DOHH2 (cell line): ENCODE results near the gene SOX11.

Experiments used
- H3F3A ChIP-seq: fragments of 200-600 bp; sonication (generic), shearing (Covaris generic); 2 replicates; pipeline ENCODE4 v1.6.0; 2016; ENCODE audit warnings: antibody characterized with exemption, mild to moderate bottlenecking; ENCODE audit not compliant: control insufficient read depth, insufficient read depth
- H3K27ac ChIP-seq: fragments of 200-600 bp; sonication (generic); 2 replicates; pipeline ENCODE4 v1.5.1; 2014; ENCODE audit warnings: low read depth, mild to moderate bottlenecking, low read length, moderate library complexity
- H3K27me3 ChIP-seq: fragments of 200-600 bp; sonication (generic); 2 replicates; pipeline ENCODE4 v1.6.1; 2014; ENCODE audit warnings: mild to moderate bottlenecking, low read length, mixed read lengths; ENCODE audit not compliant: control insufficient read depth
- H3K36me3 ChIP-seq: fragments of 200-600 bp; sonication (generic); 2 replicates; pipeline ENCODE4 v1.6.1; 2014; ENCODE audit warnings: mild to moderate bottlenecking, low read length, moderate library complexity, mixed read lengths; ENCODE audit not compliant: control insufficient read depth
- H3K4me1 ChIP-seq: fragments of 200-600 bp; sonication (generic); 2 replicates; pipeline ENCODE4 v1.6.1; 2014; ENCODE audit warnings: mild to moderate bottlenecking, low read length, mixed read lengths; ENCODE audit not compliant: control insufficient read depth
- H3K4me2 ChIP-seq: fragments of 200-600 bp; sonication (generic); 2 replicates; pipeline ENCODE4 v1.6.0; 2014; ENCODE audit warnings: mild to moderate bottlenecking, low read length, moderate library complexity
- H3K4me3 ChIP-seq: fragments of 200-600 bp; sonication (generic); 2 replicates; pipeline ENCODE4 v1.5.1; 2014; ENCODE audit warnings: mild to moderate bottlenecking, low read length, mixed read lengths
- H3K79me2 ChIP-seq: fragments of 200-600 bp; sonication (generic); 2 replicates; pipeline ENCODE4 v1.6.1; 2014; ENCODE audit warnings: mild to moderate bottlenecking, low read length, mixed read lengths; ENCODE audit not compliant: control insufficient read depth
- H3K9me2 ChIP-seq: fragments of 200-600 bp; sonication (generic); replicated peaks from 2 replicates; pipeline ENCODE4 v1.6.1; 2014; ENCODE audit warnings: mild to moderate bottlenecking, low read length, mixed read lengths; ENCODE audit not compliant: control insufficient read depth
- H3K9me3 ChIP-seq: fragments of 200-600 bp; sonication (generic); 2 replicates; pipeline ENCODE4 v1.6.1; 2014; ENCODE audit warnings: antibody characterized with exemption, low read length, mixed read lengths; ENCODE audit not compliant: control insufficient read depth, insufficient read depth
- H4K20me1 ChIP-seq: fragments of 200-600 bp; sonication (generic); 2 replicates; pipeline ENCODE4 v1.6.0; 2014; ENCODE audit warnings: low read depth, mild to moderate bottlenecking, antibody characterized with exemption, low read length, moderate library complexity; ENCODE audit not compliant: control insufficient read depth, insufficient read depth
- EZH2phosphoT487 ChIP-seq: fragments of 200-600 bp; sonication (generic); IDR thresholded peaks from 2 replicates; pipeline ENCODE4 v1.6.1; 2017; ENCODE audit warnings: borderline replicate concordance, mild to moderate bottlenecking, antibody characterized with exemption, low read length, moderate library complexity, mixed read lengths
- TF ChIP-seq, protein P1 (sequence below): fragments of 200-600 bp; sonication (generic); IDR thresholded peaks from one replicate; pipeline ENCODE4 v1.5.1; 2014; ENCODE audit warnings: antibody characterized with exemption, mild to moderate bottlenecking, low read depth, low read length; ENCODE audit not compliant: poor library complexity, severe bottlenecking

SOX11 gene

DNA sequence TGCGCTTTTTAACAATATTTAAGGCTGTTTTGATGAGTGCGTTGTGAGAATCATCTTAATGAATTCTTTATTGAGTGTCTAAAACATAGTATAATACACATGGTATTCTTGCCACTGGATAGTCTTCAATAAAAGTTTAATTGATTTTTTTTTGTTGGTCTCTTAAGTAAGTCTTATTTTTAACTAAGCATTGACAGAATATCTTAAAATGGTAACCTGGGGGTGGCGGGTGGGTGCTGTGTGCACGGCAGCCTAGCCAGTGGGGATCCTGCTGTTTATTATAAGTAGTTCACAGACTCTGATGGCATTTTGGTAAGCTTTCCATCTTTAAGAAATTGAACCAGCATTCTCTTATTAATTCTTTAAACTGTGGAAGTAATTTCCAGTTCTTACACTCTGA lies 6.0 kb downstream of the SOX11 start:
- Histone ChIP-seq H3K27me3 (no peaks in the 10 kb centered on the region), H3F3A (no peaks in the 10 kb centered on the region), H3K79me2 (no peaks in the 10 kb centered on the region), H3K9me3 (no peaks in the 10 kb centered on the region), H4K20me1 (no peaks in the 10 kb centered on the region), H3K36me3 (no peaks in the 10 kb centered on the region), H3K27ac (no peak overlapping the region), H3K9me2 (no peaks in the 10 kb centered on the region), H3K4me3 (no peak overlapping the region), H3K4me1 (no peaks in the 10 kb centered on the region), H3K4me2 (no peak overlapping the region)
- TF ChIP-seq EZH2phosphoT487: no peak
- TF ChIP-seq, protein P1, sequence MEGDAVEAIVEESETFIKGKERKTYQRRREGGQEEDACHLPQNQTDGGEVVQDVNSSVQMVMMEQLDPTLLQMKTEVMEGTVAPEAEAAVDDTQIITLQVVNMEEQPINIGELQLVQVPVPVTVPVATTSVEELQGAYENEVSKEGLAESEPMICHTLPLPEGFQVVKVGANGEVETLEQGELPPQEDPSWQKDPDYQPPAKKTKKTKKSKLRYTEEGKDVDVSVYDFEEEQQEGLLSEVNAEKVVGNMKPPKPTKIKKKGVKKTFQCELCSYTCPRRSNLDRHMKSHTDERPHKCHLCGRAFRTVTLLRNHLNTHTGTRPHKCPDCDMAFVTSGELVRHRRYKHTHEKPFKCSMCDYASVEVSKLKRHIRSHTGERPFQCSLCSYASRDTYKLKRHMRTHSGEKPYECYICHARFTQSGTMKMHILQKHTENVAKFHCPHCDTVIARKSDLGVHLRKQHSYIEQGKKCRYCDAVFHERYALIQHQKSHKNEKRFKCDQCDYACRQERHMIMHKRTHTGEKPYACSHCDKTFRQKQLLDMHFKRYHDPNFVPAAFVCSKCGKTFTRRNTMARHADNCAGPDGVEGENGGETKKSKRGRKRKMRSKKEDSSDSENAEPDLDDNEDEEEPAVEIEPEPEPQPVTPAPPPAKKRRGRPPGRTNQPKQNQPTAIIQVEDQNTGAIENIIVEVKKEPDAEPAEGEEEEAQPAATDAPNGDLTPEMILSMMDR: no peak

DNA sequence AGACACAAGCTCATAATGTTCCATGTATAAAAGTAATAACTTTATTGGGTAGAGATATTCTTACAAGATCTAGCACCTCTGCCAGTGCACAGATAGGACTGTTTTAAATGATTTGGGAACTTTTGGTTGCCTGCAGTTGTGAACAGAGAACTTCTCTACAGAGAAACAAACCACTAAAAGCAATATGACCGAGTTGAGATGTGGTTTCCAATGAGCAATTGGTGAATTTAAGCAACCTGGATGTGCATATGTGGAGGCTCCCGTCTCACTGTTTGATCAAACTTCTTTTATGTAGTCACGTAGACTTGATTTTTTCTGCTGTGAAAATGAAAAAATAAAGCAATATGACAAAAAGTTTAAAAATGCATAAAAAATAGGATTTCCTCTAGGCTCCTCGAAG lies 7.8 kb downstream of the SOX11 start:
- no peaks in the 10 kb centered on the region for H3K36me3 ChIP-seq
- H3K9me2 ChIP-seq: no peaks in the 10 kb centered on the region
- no peaks in the 10 kb centered on the region for H3K27me3 ChIP-seq
- H3K4me3 ChIP-seq: no peak overlapping the region
- no peaks in the 10 kb centered on the region for H3K4me1 ChIP-seq
- H3K9me3 ChIP-seq: no peaks in the 10 kb centered on the region
- H4K20me1 ChIP-seq: no peaks in the 10 kb centered on the region
- H3K4me2 ChIP-seq: no peak overlapping the region
- no peaks in the 10 kb centered on the region for H3K79me2 ChIP-seq
- TF ChIP-seq, protein P1: no peak
- TF ChIP-seq EZH2phosphoT487: no peak
- no peaks in the 10 kb centered on the region for H3F3A ChIP-seq
- H3K27ac ChIP-seq: no peak overlapping the region

DNA sequence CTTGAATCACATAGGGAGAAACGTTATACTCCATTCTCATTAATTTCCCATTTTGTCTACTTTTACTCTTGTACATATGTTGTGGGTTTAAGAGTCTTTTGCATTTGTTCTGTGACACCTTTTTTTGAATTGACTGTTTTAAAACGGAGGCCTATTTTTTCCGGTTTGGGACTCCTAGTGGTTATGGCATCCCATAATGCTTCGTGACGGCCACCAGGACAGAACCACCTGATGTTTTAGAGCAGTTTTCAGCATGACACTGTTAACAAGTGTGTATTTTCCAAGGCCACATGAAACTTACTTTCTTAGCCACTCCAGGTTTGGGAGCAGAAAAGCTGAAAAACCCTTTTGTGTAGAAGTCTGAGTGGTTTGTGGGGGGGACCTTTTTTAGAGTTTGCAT lies 8.4 kb downstream of the SOX11 start:
- Histone ChIP-seq H3K36me3 (no peaks in the 10 kb centered on the region), H3K4me3 (no peak overlapping the region), H3K9me3 (no peaks in the 10 kb centered on the region), H3K79me2 (no peaks in the 10 kb centered on the region), H4K20me1 (no peaks in the 10 kb centered on the region), H3F3A (no peaks in the 10 kb centered on the region), H3K9me2 (no peaks in the 10 kb centered on the region), H3K27ac (no peak overlapping the region), H3K27me3 (no peaks in the 10 kb centered on the region), H3K4me1 (no peaks in the 10 kb centered on the region), H3K4me2 (no peak overlapping the region)
- TF ChIP-seq, protein P1: no peak
- no peak for TF ChIP-seq EZH2phosphoT487

DNA sequence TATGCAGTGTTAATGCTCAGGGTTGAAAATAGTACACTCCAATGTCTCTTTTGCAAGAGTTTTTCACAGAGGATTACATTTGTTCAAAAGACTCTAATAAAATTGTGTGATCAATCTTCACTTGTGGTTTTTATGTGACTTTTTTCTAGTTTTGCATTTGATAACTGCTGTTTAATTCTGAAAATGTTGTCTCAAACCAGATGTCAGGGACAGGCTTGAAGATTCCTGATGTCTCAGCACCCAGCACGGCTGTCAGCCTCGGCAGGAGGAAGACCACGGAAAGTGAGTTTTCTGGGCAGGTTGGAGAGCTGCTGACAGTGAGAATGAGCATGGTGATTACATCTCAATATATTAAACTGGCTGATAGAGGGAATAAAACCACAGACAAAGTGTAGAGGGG lies 9.1 kb downstream of the SOX11 start:
- Histone ChIP-seq H3K27me3 (no peaks in the 10 kb centered on the region), H3K9me3 (no peaks in the 10 kb centered on the region), H3K79me2 (no peaks in the 10 kb centered on the region), H3K4me2 (no peak overlapping the region), H3K4me1 (no peaks in the 10 kb centered on the region), H3F3A (no peaks in the 10 kb centered on the region), H3K36me3 (no peaks in the 10 kb centered on the region), H3K27ac (no peak overlapping the region), H4K20me1 (no peaks in the 10 kb centered on the region), H3K4me3 (no peak overlapping the region), H3K9me2 (no peaks in the 10 kb centered on the region)
- no peak for TF ChIP-seq EZH2phosphoT487
- TF ChIP-seq, protein P1: no peak
